H9 (cell line): Measurements from ENCODE around the gene IL1RAPL1. TPM values are rescaled to one million over a fixed set of nuclear protein-coding genes. Genes with fewer than 3 reads are reported as not detected.

ENCODE experiments used
- DNase-seq: peaks from one replicate; pipeline ENCODE4 v3.0.0-alpha.2; 2017
- H2AFZ ChIP-seq: one replicate; pipeline ENCODE4 v1.6.1; 2013; ENCODE audit warnings: mild to moderate bottlenecking, low read length, control low read depth, moderate library complexity
- H2AK5ac ChIP-seq: 2 replicates; pipeline ENCODE4 v1.6.1; 2013; ENCODE audit warnings: low read length, control low read depth, mixed read lengths; ENCODE audit not compliant: insufficient read length
- H2BK120ac ChIP-seq: one replicate; pipeline ENCODE4 v1.6.1; 2013; ENCODE audit warnings: low read depth, mild to moderate bottlenecking, low read length, control low read depth, inconsistent platforms; ENCODE audit not compliant: poor library complexity, severe bottlenecking
- H2BK12ac ChIP-seq: 2 replicates; pipeline ENCODE4 v1.6.1; 2013; ENCODE audit warnings: low read length, control low read depth, mixed read lengths, low read depth; ENCODE audit not compliant: insufficient read length
- H2BK15ac ChIP-seq: 2 replicates; pipeline ENCODE4 v1.6.1; 2013; ENCODE audit warnings: low read depth, low read length, control low read depth
- H2BK20ac ChIP-seq: one replicate; pipeline ENCODE4 v1.6.1; 2013; ENCODE audit warnings: low read depth, mild to moderate bottlenecking, low read length, control low read depth, inconsistent platforms; ENCODE audit not compliant: poor library complexity, severe bottlenecking
- H2BK5ac ChIP-seq: 2 replicates; pipeline ENCODE4 v1.6.1; 2013; ENCODE audit warnings: low read length, control low read depth, mixed read lengths; ENCODE audit not compliant: insufficient read length
- H3K14ac ChIP-seq: 2 replicates; pipeline ENCODE4 v1.6.1; 2013; ENCODE audit warnings: low read length, control low read depth; ENCODE audit not compliant: insufficient read depth
- H3K18ac ChIP-seq: 2 replicates; pipeline ENCODE4 v1.6.1; 2013; ENCODE audit warnings: low read depth, mild to moderate bottlenecking, mixed read lengths, low read length, control low read depth; ENCODE audit not compliant: insufficient read length
- H3K23ac ChIP-seq: 2 replicates; pipeline ENCODE4 v1.6.1; 2013; ENCODE audit warnings: low read length, control low read depth, mixed read lengths, low read depth; ENCODE audit not compliant: insufficient read length
- H3K23me2 ChIP-seq: 2 replicates; pipeline ENCODE4 v1.6.1; 2013; ENCODE audit warnings: low read depth, mild to moderate bottlenecking, mixed read lengths, low read length, control low read depth; ENCODE audit not compliant: insufficient read length, poor library complexity, severe bottlenecking
- H3K27ac ChIP-seq: 2 replicates; pipeline ENCODE4 v1.5.1; 2013; ENCODE audit warnings: low read length, control low read depth, mixed read lengths, low read depth; ENCODE audit not compliant: insufficient read length
- H3K27me3 ChIP-seq: 2 replicates; pipeline ENCODE4 v1.6.1; 2013; ENCODE audit warnings: low read length, control low read depth, inconsistent platforms; ENCODE audit not compliant: insufficient read depth
- H3K4ac ChIP-seq: 2 replicates; pipeline ENCODE4 v1.6.1; 2013; ENCODE audit warnings: low read depth, mild to moderate bottlenecking, control low read depth, inconsistent platforms, low read length, moderate library complexity
- H3K4me1 ChIP-seq: 2 replicates; pipeline ENCODE4 v1.6.1; 2013; ENCODE audit warnings: low read length, control low read depth, inconsistent platforms; ENCODE audit not compliant: insufficient read depth
- H3K4me2 ChIP-seq: 2 replicates; pipeline ENCODE4 v1.6.1; 2013; ENCODE audit warnings: low read length, control low read depth, mixed read lengths; ENCODE audit not compliant: insufficient read length, insufficient read depth
- H3K56ac ChIP-seq: 2 replicates; pipeline ENCODE4 v1.6.1; 2013; ENCODE audit warnings: low read depth, mild to moderate bottlenecking, mixed read lengths, low read length, control low read depth; ENCODE audit not compliant: insufficient read length
- H3K79me1 ChIP-seq: 2 replicates; pipeline ENCODE4 v1.6.1; 2013; ENCODE audit warnings: low read depth, mild to moderate bottlenecking, moderate library complexity, low read length, control low read depth, inconsistent platforms; ENCODE audit not compliant: insufficient read depth, poor library complexity, severe bottlenecking
- H3K79me2 ChIP-seq: 2 replicates; pipeline ENCODE4 v1.6.1; 2013; ENCODE audit warnings: low read length, control low read depth, inconsistent platforms; ENCODE audit not compliant: insufficient read depth
- H3K9ac ChIP-seq: 2 replicates; pipeline ENCODE4 v1.6.1; 2013; ENCODE audit warnings: low read length, control low read depth, mixed read lengths; ENCODE audit not compliant: insufficient read length; ENCODE audit errors: extremely low read depth
- H3K9me3 ChIP-seq: one replicate; pipeline ENCODE4 v1.6.1; 2013; ENCODE audit warnings: low read depth, low read length, inconsistent platforms; ENCODE audit not compliant: control insufficient read depth
- H3T11ph ChIP-seq: one replicate; pipeline ENCODE4 v1.6.1; 2013; ENCODE audit warnings: mild to moderate bottlenecking, low read length, control low read depth, inconsistent platforms
- H4K20me1 ChIP-seq: one replicate; pipeline ENCODE4 v1.6.1; 2013; ENCODE audit not compliant: control insufficient read depth, insufficient read length, insufficient read depth
- H4K5ac ChIP-seq: 2 replicates; pipeline ENCODE4 v1.6.1; 2013; ENCODE audit warnings: low read depth, mild to moderate bottlenecking, mixed read lengths, low read length, control low read depth; ENCODE audit not compliant: insufficient read length
- H4K8ac ChIP-seq: replicated peaks from 2 replicates; pipeline ENCODE4 v1.6.1; 2013; ENCODE audit warnings: low read length, control low read depth, mixed read lengths, low read depth; ENCODE audit not compliant: insufficient read length
- H4K91ac ChIP-seq: 2 replicates; pipeline ENCODE4 v1.6.1; 2013; ENCODE audit warnings: low read depth, mild to moderate bottlenecking, moderate library complexity, mixed read lengths, low read length, control low read depth; ENCODE audit not compliant: insufficient read length
- H3K27ac Mint-ChIP-seq, 3 experiments: 2 replicates in 2 of 3; 3 replicates in 1 of 3; pipeline ENCODE4 v1.8.0; 2020 to 2021; ENCODE audit warnings: mixed read lengths in 3 of 3, mild to moderate bottlenecking in 1 of 3, moderate library complexity in 1 of 3
- H3K27me3 Mint-ChIP-seq: 2 replicates; pipeline ENCODE4 v1.8.0; 2021; ENCODE audit warnings: low read depth, mild to moderate bottlenecking, moderate library complexity, mixed read lengths
- H3K36me3 Mint-ChIP-seq, 3 experiments: 2 replicates in 2 of 3; 3 replicates in 1 of 3; pipeline ENCODE4 v1.8.0; 2020 to 2021; ENCODE audit warnings: low read depth in 3 of 3, mixed read lengths in 3 of 3; ENCODE audit not compliant: insufficient read depth in 1 of 3
- H3K4me1 Mint-ChIP-seq, 2 experiments: 2 replicates each; pipeline ENCODE4 v1.8.0; 2020; ENCODE audit warnings: mixed read lengths in 2 of 2
- H3K4me3 Mint-ChIP-seq, 2 experiments: 2 replicates in 1 of 2; 3 replicates in 1 of 2; pipeline ENCODE4 v1.8.0; 2020 to 2021; ENCODE audit warnings: mild to moderate bottlenecking in 2 of 2, mixed read lengths in 2 of 2, moderate library complexity in 1 of 2
- H3K9me3 Mint-ChIP-seq, 2 experiments: 2 replicates in 1 of 2; 3 replicates in 1 of 2; pipeline ENCODE4 v1.8.0; 2020; ENCODE audit warnings: mild to moderate bottlenecking in 2 of 2, mixed read lengths in 2 of 2, moderate library complexity in 1 of 2
- CTCF ChIP-seq: fragments of 200-600 bp; sonication (generic); conservative IDR thresholded peaks from 3 replicates; pipeline ENCODE4 v1.8.0; 2021; ENCODE audit warnings: antibody characterized with exemption, mild to moderate bottlenecking
- WGBS: extraction: QIAGEN DNeasy Blood & Tissue Kit; methylation state at CpG from one replicate; pipeline ENCODE4 v1.1.7; 2013; ENCODE audit warnings: missing lambda C conversion rate, low lambda C conversion rate, mixed read lengths; ENCODE audit not compliant: insufficient read length; ENCODE audit errors: extremely low coverage; 5-methylcytosine and 5-hydroxymethylcytosine counted together
- total RNA-seq: library from RNA; stranded (reverse); gene quantifications from 2 replicates; pipeline ENCODE4 v1.2.1, GENCODE V29; 2021

IL1RAPL1 gene
- total RNA-seq, 1 experiment from 2014 or later: 0.31 TPM

DNA sequence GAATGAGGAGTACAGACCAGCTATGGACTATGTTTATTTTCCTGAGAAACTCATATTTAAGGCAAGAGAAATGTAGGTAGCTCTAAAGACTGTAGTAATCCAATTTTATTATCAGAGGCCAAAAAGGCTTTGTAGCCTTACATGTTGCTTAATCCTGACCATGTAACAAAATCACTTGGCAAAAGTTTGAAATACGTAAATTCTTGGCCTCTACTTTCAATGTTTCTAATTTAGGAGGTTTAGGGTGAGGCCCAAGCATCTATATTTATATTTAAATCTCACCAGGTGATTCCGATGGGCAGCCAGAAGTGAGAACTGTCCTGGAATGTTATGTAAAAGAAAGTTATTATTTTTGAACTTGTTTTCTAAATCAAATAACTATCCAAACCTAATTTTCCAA is 289.7 kb downstream of the IL1RAPL1 start:
- Histone ChIP-seq H2BK120ac (no peak overlapping the region), H3K4me2 (no peak overlapping the region), H3K79me2 (no peaks in the 10 kb centered on the region), H2BK15ac (no peak overlapping the region), H4K20me1 (no peaks in the 10 kb centered on the region), H3T11ph (no peak overlapping the region), H2AK5ac (no peak overlapping the region), H4K8ac (no peak overlapping the region), H2BK20ac (no peak overlapping the region), H3K14ac (no peak overlapping the region), H3K23me2 (no peaks in the 10 kb centered on the region), H3K9ac (no peak overlapping the region), H2AFZ (no peak overlapping the region), H3K9me3 (no peaks in the 10 kb centered on the region), H3K18ac (no peak overlapping the region), H2BK12ac (no peak overlapping the region), H3K27me3 (no peaks in the 10 kb centered on the region), H4K5ac (no peak overlapping the region), H3K27ac (no peak overlapping the region), H3K4me1 (no peaks in the 10 kb centered on the region), H2BK5ac (no peak overlapping the region), H3K4ac (no peak overlapping the region), H3K23ac (no peak overlapping the region), H3K79me1 (no peaks in the 10 kb centered on the region), H4K91ac (no peak overlapping the region), H3K56ac (no peak overlapping the region)
- Mint-ChIP-seq H3K36me3 (peaks cover 0 to 7% (median 7%) of the 10 kb centered on the region in 3 experiments; a peak in 3 of 7 replicates), H3K4me3 (no peak overlapping the region), H3K27me3 (no peaks in the 10 kb centered on the region), H3K9me3 (peaks cover 8 to 46% of the 10 kb centered on the region in 2 experiments), H3K27ac (no peak overlapping the region), H3K4me1 (peaks cover 0 to 10% of the 10 kb centered on the region in 2 experiments; a peak in 3 of 4 replicates)
- no peak for DNase-seq
- no peak for TF ChIP-seq CTCF
- no CpG with 5 or more reads among the region's 2 CpGs for WGBS
